Stimulated activated CD4-positive, alpha-beta T cell treated with anti-CD3 and anti-CD28 coated beads, Interleukin-1b, Interleukin-23, amount 100 ng/mL, for 48 hours (primary cell): ENCODE results near the gene ADAM19.

Source experiments
- DNase-seq: peaks from one replicate; pipeline ENCODE4 v3.0.0-alpha.2; 2020

Gene ADAM19

DNA sequence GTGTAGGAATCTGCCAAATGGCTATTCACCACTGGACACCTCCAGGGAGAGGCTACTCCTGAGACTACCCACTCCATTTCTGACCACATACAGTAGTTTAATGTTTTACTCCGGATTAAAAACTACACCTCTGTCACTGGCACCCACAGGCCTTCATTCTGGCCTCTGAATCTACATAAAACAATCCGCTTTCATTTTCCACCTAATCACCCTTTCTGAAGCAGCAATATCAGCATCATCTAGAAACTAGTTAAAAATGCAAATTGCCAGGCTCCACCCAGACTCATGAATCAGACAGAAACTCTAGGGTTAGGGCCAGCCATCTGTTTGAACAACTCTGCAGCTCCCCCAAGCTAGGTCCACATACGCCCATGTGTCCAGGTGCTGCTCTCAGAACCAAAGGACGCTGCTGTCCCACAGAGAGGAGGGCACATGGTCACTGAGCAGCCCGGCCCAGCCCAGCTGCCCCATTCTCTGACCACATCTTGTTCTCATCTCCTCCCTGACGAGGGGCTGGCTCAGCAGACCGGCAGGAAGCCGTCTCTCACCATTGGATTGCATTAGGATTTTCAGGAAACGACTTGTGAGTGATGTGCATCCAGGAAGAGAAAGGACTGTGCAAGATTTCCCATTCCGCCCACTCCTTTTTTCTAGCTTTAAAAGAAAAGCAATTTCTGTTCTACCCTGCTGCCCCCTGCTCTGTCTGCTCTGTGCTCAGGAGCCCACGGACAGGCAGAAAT is 34.7 kb downstream of the ADAM19 start:
- DNase-seq = peak; percentile 53

DNA sequence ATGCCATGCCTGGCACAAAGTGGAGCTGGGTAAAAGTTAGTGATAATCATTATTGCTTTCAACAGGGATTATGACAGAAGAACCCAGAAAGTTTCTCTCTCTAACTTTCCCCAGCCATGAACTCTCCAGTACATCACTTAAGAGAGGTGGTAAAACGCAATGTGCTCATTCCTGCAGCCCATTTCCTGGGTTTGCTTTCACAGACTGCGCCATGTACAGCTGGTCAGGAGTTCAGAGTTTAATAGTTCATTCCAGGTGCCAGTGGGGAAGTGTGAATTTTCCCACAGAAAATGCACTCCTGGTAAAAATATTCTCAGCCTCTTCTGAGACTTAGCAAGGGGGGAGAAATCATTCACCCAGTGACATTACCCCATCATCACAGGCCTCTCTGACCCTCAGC is 35.5 kb downstream of the ADAM19 start:
- DNase-seq = no peak

GRCh38 chr5:157539503-157540022 is 36.0 kb downstream of the ADAM19 start:
- DNase-seq = no peak

GRCh38 chr5:157538311-157538710 is 37.3 kb downstream of the ADAM19 start:
- DNase-seq = no peak

DNA sequence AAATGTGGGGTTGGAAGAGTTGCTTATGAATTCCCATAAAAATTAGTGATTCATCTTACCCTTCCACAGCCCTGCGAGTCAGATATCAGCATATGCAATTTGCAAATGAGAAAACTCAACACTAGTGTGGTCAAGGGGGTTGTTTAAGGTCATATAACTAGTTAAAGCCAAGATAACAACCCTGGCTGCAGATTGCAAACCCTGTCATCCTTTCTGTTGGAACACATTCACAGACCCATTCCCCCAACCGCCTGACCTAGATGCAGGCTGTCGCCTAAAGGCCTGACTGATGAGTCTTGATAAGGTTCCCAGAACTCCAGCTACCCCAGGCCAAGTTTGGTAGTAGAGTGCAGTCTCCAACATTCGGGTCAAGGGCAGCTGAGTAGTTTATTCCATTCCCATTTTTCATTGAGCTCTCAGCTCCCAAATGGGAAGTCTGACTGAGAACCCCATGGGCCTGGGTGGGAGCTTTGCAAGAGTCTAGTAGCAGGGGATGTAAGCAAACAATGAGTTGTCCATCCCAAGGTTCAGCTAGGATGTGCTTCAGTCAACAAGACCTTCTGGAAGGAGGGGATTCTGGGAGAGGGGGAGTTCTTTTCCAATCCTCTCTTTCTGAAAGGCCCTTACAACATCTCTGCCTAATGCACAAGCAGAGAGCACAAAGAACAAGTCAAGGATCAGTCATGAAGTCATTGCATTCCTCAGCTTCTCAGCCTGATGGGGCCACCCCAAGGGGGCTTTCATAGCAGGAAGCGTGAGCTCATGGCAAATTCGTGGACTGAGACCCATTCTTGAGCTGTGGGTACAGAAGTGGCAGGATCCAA is 40.3 kb downstream of the ADAM19 start:
- DNase-seq = no peak

DNA sequence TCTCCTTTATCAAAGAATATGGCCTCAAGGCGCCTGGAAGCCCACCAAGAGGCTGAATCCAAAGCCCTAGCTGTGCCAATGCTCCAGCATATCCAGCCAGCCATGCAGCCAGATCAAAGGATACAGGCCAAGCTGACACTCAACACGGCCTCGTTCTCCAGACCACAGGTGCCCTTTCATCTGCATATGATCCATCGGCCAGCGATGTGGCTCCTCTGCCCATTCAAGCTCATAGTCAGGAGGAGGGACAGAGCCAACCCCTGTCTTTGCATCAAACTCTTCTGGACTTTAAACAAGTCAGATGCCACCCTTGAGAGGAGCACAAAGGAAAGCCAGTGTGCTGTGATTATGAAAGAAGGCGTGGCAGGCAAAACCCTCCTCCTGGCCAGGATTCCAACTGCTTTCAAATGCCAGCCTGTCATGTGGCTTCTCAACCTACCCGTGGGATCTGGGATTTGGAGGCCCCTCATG is 42.5 kb downstream of the ADAM19 start:
- DNase-seq = no peak

DNA sequence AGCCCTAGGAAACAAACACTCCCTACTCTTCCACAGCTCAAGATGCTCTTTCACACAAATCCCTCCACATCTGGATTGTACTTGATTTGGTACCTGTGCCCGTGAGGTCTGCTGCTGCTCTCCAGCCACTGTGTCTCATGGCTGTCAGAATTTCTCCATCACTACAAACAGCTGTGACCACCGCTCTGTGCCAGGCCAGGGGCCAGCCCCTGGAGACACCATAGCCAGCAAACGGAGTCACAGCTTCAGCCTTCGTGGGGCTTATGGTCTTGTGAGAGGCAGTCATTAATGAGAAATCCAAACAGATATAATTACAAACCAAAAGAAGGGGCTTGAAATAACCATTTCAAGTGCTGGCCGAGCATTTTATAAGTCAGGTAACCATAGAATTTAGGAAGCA is 43.6 kb downstream of the ADAM19 start:
- no peak for DNase-seq

DNA sequence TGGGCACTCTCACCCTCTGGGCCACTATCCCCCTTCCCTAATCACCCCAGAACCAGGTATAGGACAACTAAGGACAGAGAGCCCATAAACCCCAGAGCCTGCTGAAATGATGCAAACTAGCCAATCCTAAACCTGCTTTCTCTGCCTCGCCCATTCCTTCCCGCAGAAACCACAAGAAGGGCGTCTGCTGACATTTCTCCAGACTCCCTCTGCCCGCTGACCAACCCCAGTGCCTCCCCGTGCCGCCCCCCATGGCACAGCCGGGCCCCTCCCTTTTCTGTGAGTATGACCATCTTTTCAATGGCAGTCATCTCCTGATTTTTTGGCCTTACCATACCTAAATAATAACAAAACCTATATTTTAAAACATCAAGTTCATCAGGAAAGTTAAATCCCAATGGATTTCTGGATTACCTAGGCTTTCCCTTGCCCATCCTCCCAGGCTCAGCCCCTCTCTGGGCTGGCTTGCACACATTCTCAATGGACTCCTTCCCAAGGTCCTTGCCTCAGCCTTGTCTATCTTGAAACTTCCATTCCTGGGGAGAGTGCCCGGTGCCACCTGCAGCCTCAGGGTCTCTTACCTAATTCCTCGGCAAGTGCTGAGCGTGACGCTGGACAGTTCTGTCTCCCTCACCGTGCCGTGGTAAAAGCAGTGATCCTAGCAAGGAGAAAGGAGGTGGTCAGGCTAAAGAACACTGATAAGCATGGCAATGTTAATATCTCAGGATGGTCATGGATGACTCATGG is 45.2 kb downstream of the ADAM19 start:
- DNase-seq = no peak

GRCh38 chr5:157529002-157529401 is 46.6 kb downstream of the ADAM19 start:
- DNase-seq = no peak

- DNase-seq = no peak
These were observed 47.4 kb downstream of the ADAM19 start for GRCh38 chr5:157528036-157528632.

GRCh38 chr5:157524887-157525286 is 50.7 kb downstream of the ADAM19 start:
- no peak for DNase-seq

DNA sequence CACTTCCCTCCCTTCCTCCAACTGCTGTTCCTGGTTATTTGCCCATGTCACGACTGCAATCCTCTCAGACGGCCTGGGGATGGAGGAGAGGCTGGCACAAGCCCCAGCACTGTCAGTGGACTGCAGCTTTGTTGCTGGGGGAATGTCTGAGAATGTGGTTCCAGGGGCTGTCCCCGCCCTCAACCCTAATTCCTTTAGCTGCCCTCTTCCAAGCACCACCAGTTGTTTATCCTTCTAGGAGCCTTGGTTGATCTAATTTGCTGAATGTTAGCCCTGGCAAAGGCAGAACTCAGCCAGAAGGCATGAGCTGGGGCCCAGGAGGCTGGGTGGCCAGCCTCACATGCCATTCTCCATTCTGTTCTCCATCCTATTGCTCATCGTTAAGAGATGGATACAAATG is 51.6 kb downstream of the ADAM19 start:
- no peak for DNase-seq

GRCh38 chr5:157521704-157522029 is 53.9 kb downstream of the ADAM19 start:
- no peak for DNase-seq

DNA sequence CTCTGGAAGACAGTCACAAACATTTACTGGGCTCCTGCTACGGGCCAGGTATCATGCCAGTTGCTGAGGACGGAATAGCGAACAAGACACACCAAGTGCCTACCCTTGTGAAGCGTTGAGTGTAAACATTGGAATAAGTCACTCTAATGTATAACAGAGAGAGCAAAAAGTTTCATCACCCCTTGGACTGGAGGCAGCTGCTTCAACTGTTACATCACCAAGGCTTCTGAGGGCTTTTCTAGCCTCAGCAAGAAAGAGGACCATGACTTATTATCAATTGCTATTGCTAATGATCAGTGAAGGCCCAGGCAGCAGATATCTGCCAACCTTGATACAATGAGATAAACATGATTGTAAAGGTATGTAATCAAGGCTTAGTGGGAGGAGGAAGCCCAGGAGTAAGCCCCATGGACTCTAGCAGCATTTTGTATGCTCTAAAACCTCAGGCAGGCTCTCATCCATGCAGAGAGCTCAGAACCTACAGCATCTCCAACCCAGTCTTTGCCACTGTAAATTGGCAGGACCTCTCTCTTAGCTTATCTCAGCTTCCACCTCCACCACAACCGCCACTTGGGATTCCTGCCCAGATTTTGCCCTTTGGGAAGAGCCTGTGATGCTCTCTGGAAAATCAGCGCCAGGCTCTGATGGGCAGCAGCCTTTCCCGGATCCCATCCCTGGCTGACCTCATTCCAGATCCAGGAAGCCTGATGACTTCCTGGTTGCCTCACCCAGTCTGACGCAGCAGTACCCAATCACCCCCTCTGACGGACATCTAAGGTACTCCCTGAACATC is 54.5 kb downstream of the ADAM19 start:
- DNase-seq = no peak

DNA sequence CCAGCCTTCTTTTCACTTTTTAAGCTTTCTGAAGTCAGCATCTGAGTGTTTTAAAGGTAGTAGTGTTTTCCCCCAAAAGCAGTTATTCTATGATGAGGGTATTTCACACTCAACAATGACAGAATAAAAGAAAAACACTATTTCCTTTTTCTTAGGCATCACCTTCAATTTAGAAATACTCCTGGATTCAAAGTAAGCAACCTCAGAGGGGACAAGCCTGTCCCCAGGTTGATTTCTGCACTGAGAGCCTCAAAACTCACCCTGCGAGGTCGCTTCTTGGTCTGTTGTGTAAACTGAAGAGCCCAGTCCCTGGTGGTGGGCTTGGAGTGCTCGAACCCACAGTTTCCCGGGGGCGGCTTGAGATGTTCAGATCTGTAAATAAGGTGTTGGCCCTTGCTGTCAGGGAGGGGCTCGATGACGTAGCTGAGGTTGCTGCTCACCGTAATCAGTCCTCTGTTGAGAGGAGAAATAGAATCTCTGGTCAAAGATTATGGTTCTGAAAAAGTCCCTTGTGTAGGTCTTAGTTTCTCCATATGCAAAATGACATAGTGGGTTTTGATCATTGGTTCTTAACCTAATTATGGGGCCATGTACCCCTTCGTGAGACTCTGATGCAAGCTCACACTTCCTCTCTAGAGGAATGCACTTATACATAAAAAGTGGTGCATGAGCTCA is 55.9 kb downstream of the ADAM19 start:
- no peak for DNase-seq

- peak; percentile 22 for DNase-seq
These were observed 56.6 kb downstream of the ADAM19 start for GRCh38 chr5:157518963-157519362.

DNA sequence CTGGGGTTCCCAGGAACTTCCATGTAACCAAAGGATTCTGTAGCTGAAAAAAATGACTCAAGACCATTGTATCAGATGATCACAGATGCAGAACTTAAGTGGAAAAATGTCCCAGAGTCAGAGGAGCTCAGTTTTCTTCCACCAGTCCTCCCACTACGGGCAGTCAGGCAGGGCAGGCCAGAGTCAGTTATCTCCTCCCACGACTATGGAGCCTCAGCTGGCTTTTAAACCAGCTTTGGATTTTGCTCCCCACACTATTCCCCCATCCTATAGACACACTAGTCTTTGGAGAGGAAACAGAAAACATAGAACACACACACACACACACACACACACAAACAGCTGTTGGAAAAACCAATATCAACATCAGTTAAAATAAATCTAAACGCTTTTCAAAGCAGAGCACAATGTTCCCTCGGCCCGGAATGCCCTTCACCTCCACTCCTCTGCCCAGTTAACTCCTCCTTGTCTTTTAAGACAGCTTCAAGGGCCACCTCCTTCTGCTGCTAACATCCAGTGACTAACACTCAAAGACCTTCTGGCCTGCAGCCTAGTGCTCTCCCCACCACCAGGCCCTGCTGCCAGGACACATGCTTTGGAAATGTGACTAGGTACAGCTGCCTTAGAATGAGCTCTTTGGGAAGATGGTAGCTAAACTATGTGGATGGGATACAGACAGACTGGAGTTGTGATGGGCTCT is 58.8 kb downstream of the ADAM19 start:
- no peak for DNase-seq

- peak; percentile 74 for DNase-seq
These were observed 59.6 kb downstream of the ADAM19 start for GRCh38 chr5:157516006-157516405.

GRCh38 chr5:157514974-157515373 is 60.6 kb downstream of the ADAM19 start:
- DNase-seq = no peak

- no peak for DNase-seq
These were observed 62.4 kb downstream of the ADAM19 start for GRCh38 chr5:157513182-157513581.
